Transverse colon (tissue), 4 donors: ENCODE results near the gene MAP4K2. TPM values are rescaled to one million over a fixed set of nuclear protein-coding genes. Genes with fewer than 3 reads are reported as not detected.

Experiments used
- DNase-seq: peaks from one replicate; pipeline ENCODE4 v3.0.0-alpha.2; 2019
- H3K27ac ChIP-seq, 4 donors: fragments of 200-600 bp; sonication (generic); 2 replicates each; pipeline ENCODE4 v1.5.1; 2016 to 2018; ENCODE audit warnings: inconsistent platforms in 4 of 4
- H3K27me3 ChIP-seq: fragments of 200-600 bp; sonication (generic); 2 replicates; pipeline ENCODE4 v1.5.1; 2017; ENCODE audit warnings: inconsistent platforms
- H3K36me3 ChIP-seq, 4 donors: fragments of 200-600 bp; sonication (generic); 2 replicates each; pipeline ENCODE4 v1.5.1; 2017 to 2019; ENCODE audit warnings: inconsistent platforms in 4 of 4
- H3K4me1 ChIP-seq, 4 donors: fragments of 200-600 bp; sonication (generic); 2 replicates each; pipeline ENCODE4 v1.5.1; 2017 to 2020; ENCODE audit warnings: inconsistent platforms in 4 of 4
- H3K4me3 ChIP-seq, 4 donors: fragments of 200-600 bp; sonication (generic); 1 replicate in 1 of 4; 2 replicates in 3 of 4; pipeline versions ENCODE4 v1.5.1 to v1.6.1; 2017 to 2019; ENCODE audit warnings: inconsistent platforms in 4 of 4
- H3K9me3 ChIP-seq, 2 donors: fragments of 200-600 bp; sonication (generic); 2 replicates each; pipeline ENCODE4 v1.5.1; 2017 to 2019; ENCODE audit warnings: inconsistent platforms in 2 of 2
- EP300 ChIP-seq: sonication (generic); formaldehyde crosslinking; IDR thresholded peaks from one replicate; pipeline ENCODE4 v1.6.1; 2017; ENCODE audit warnings: antibody characterized with exemption, low read depth
- POLR2A ChIP-seq: fragments of 450-650 bp; IDR thresholded peaks from one replicate; pipeline ENCODE4 v1.6.1; 2016; ENCODE audit warnings: antibody characterized with exemption, mild to moderate bottlenecking, moderate library complexity
- POLR2AphosphoS5 ChIP-seq, 3 donors: sonication (generic); formaldehyde crosslinking; IDR thresholded peaks; one replicate each; pipeline ENCODE4 v1.6.1; 2016; ENCODE audit warnings: antibody characterized with exemption in 3 of 3
- WGBS, 2 donors: methylation state at CpG; one replicate each; pipeline ENCODE4 v1.1.5; 2018; ENCODE audit warnings: low coverage in 1 of 2; 5-methylcytosine and 5-hydroxymethylcytosine counted together
- in situ Hi-C, 4 donors: fragments of 200-750 bp; cut with MboI; loops; one replicate each; pipeline versions ENCODE4 v1.15.0 to v1.15.1; 2017; ENCODE audit warnings: low sequenced_read_pairs in 3 of 4, low pct_ligation_motif_present in 1 of 4, low pct_unique_long_range_greater_than_20kb in 1 of 4
- intact Hi-C: fragments of 100-400 bp; cut with DNase I; formaldehyde crosslinking; loops from one replicate; pipeline ENCODE4 v1.15.1; 2023; ENCODE audit warnings: low total_unique reads
- total RNA-seq, 4 donors: library from RNA; depleted of rRNA; stranded (reverse); fragments of >200 nt; gene quantifications; one replicate each; pipeline ENCODE4 v1.1.0, GENCODE V29; 2016
- TF ChIP-seq, protein P1 (sequence below), 5 experiments: fragments of 200-600 bp in 3 of 5; fragments of 450-650 bp in 2 of 5; sonication (generic) in 3 of 5; IDR thresholded peaks; 1 replicate in 2 of 5; 2 replicates in 3 of 5; pipeline ENCODE4 v1.5.1; 2016 to 2017; ENCODE audit warnings: antibody characterized with exemption in 5 of 5, inconsistent platforms in 3 of 5, mild to moderate bottlenecking in 2 of 5, moderate library complexity in 1 of 5

MAP4K2 gene
- total RNA-seq, 4 donors from 2014 or later = 10.1 to 369 (median 90.9) TPM

DNA sequence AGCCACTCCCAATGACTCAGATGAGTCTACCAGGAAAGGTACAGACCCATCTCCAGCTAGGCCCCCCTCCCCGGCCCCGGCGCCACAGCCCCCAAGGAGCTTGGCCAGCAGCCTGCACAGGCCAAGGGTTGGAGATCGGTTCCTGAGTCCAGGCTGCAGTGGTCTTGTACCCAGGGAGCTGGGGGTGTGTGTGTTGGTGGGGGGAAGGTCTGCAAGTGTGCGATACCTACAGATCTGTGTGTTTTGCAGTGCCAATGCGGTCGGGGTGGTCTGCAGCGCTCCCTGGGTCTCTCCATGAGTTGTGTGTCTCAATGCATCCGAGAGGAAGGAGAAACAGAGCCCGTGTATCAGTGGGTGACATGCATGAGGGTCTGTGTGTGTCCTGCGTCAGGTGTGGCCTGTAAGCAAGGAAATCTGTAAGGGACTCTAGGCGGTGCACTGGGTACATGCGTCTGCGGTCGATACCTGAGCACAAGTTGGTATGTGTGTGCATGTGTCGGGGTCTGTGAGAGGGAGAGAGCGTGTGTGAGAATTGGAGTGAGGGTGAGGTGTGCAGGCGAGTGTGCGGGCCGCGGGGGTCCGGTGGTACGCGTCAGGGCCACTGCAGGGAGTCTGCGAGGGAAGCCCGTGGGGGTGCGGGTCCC lies 40.8 kb upstream of the MAP4K2 start:
- no peaks in the 10 kb centered on the region for H3K9me3 ChIP-seq
- intact Hi-C loops (no loop called here), in situ Hi-C loops (loop anchor here in 1 of 4 donors (10.0 kb wide), 1 partner anchor 51 kb away; no protein-coding TSS in a partner anchor)
- WGBS, 2 donors = 33% methylated on average over 26 of the region's 27 CpGs; no CpG with 5 or more reads in 1 of the 2 donors
- no peaks in the 10 kb centered on the region for H3K36me3 ChIP-seq
- peaks cover 14 to 36% (median 25%) of the 10 kb centered on the region in 4 donors for H3K4me1 ChIP-seq
- DNase-seq = no peak
- peak overlapping the region; percentile 75 to 90 (median 88) for H3K27ac ChIP-seq
- H3K4me3 ChIP-seq = peak overlapping the region; percentile 16 to 66 (median 54)
- H3K27me3 ChIP-seq = no peaks in the 10 kb centered on the region
- TF ChIP-seq POLR2A (no peak), POLR2AphosphoS5 (IDR thresholded peaks at IDR 0.05) (no peak), EP300 (no peak)
- TF ChIP-seq, protein P1, sequence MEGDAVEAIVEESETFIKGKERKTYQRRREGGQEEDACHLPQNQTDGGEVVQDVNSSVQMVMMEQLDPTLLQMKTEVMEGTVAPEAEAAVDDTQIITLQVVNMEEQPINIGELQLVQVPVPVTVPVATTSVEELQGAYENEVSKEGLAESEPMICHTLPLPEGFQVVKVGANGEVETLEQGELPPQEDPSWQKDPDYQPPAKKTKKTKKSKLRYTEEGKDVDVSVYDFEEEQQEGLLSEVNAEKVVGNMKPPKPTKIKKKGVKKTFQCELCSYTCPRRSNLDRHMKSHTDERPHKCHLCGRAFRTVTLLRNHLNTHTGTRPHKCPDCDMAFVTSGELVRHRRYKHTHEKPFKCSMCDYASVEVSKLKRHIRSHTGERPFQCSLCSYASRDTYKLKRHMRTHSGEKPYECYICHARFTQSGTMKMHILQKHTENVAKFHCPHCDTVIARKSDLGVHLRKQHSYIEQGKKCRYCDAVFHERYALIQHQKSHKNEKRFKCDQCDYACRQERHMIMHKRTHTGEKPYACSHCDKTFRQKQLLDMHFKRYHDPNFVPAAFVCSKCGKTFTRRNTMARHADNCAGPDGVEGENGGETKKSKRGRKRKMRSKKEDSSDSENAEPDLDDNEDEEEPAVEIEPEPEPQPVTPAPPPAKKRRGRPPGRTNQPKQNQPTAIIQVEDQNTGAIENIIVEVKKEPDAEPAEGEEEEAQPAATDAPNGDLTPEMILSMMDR (IDR thresholded peaks at IDR 0.05) = no peak

DNA sequence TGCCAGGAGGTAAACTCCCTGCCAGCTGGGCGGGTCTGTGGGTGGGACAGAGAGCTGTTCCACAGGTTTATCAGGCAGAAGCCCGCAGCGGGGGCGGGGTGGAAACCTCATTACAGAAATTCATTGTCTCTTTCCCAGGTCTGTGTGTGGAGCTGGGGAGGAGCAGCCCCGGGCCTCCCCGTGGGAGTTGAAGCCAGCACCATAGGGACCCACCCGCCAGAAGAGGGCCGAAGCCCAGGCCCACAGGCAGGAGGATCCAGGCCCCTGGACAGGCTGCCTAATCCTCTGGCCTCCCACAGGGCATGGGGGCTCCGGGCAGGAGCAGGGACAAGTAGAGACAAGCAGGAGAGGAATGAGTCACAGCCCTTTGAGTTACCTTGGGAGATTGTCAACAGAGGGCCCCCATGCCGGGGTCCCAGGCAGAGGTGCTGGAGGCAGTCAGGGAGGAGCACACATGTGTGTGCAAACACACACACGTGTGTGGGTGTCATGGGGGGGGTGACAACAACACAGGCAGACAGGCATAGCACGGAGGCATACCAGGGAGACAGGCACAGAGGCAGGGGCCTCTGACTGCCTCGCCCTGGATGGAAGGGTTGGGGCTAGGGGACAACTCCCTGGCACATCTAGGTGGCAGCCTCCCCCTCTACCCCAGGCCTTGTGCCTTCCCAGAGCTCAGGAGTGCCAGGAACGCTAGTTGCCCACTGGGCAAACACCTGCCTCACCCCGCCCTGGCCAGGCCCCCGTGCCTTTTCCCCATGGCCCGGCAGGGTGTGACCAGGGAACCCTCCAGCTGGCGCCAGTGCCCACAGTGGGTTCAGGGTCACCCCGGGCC lies 40.1 kb upstream of the MAP4K2 start:
- intact Hi-C loops (no loop called here), in situ Hi-C loops (loop anchor here in 1 of 4 donors (10.0 kb wide), 1 partner anchor 52 kb away; no protein-coding TSS in a partner anchor)
- Histone ChIP-seq H3K36me3 (no peaks in the 10 kb centered on the region), H3K4me3 (peak overlapping the region in 3 of 4 donors; percentile 44 to 66 (median 64)), H3K9me3 (no peaks in the 10 kb centered on the region), H3K27me3 (no peaks in the 10 kb centered on the region), H3K27ac (peak overlapping the region; percentile 75 to 90 (median 88)), H3K4me1 (peaks cover 8 to 28% (median 18%) of the 10 kb centered on the region in 4 donors)
- TF ChIP-seq POLR2AphosphoS5 (IDR thresholded peaks at IDR 0.05) = peak in 2 of 3 donors; percentile 48 to 64
- TF ChIP-seq POLR2A = peak; percentile 28
- TF ChIP-seq, protein P1 (IDR thresholded peaks at IDR 0.05) = no peak
- TF ChIP-seq EP300 = peak; percentile 20
- peak; percentile 87 for DNase-seq
- 30 to 57% methylated on average over 2 to 16 of the region's 19 CpGs for WGBS, 2 donors

DNA sequence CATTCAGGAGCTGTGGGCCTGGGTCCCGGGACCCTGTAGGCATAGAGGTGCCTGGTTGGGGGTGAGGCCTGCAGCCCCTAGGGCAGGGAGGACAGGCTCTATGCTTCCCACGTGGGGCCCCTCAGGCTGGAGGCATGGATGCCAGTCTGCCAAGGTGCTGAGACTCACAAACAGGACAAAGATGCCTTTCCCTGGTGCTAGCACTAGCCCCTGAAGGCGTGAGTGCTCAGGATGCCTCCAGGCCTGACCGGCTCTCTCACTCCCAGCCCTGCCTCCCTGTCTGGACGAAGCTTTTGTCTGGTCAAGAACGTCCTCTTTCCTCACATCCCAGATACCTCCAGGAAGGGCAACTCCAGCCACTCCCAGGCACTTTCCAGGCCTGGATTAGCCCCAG lies 39.3 kb upstream of the MAP4K2 start:
- TF ChIP-seq POLR2A (no peak), POLR2AphosphoS5 (IDR thresholded peaks at IDR 0.05) (no peak), EP300 (no peak)
- peak overlapping the region; percentile 75 to 90 (median 88) for H3K27ac ChIP-seq
- no peaks in the 10 kb centered on the region for H3K9me3 ChIP-seq
- no peak overlapping the region for H3K4me3 ChIP-seq
- 71% methylated on average over 5 of the region's 6 CpGs; no CpG with 5 or more reads in 1 of the 2 donors for WGBS, 2 donors
- in situ Hi-C loops (loop anchor here in 1 of 4 donors (10.0 kb wide), 1 partner anchor 52 kb away; no protein-coding TSS in a partner anchor), intact Hi-C loops (no loop called here)
- H3K36me3 ChIP-seq = no peaks in the 10 kb centered on the region
- DNase-seq = no peak
- peaks cover 2 to 21% (median 11%) of the 10 kb centered on the region in 4 donors for H3K4me1 ChIP-seq
- H3K27me3 ChIP-seq = no peaks in the 10 kb centered on the region

DNA sequence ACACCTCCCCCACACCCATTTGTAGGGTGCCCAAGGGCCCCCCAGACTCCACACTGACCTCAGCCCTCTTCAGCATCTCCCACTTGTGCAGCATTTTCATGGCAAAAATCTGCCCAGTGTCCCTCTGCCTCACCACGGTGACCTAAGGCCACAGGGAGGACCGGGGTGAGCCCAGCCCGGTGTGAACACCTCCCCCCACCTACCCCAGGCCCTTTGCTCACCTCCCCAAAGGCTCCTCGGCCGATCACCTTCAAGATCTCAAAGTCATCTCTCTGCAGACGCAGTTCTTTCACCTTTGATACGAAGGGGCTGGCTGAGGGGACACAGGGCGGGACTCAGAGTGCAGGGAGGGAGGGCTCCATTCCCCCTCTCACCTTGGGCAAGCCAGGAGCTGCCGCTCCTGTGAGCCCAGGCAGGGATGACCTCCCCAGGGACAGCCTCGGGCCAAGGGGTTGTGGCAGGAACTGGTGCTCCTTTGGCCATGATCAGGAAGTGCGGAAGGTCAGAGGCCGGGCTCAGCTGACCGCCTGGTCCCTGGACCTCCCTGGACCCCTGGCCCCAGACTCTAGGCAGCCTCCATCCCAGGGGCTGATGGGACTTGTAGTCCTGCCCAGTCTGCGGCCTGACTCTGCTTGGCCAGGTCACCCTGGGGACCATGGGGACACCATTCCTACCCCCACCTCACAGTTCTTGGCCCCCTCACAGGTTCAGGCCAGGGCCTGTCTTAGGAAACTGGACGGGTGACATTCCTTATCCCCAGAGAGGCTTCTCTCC lies 38.8 kb upstream of the MAP4K2 start:
- Histone ChIP-seq H3K27me3 (no peaks in the 10 kb centered on the region), H3K4me1 (peaks cover 0 to 16% (median 8%) of the 10 kb centered on the region in 4 donors), H3K4me3 (no peak overlapping the region), H3K27ac (peak overlapping the region in 3 of 4 donors; percentile 75 to 90 (median 89)), H3K36me3 (no peaks in the 10 kb centered on the region), H3K9me3 (no peaks in the 10 kb centered on the region)
- intact Hi-C loops = no loop called here
- in situ Hi-C loops = loop anchor here in 1 of 4 donors (10.0 kb wide), 1 partner anchor 53 kb away; no protein-coding TSS in a partner anchor
- TF ChIP-seq POLR2AphosphoS5 (IDR thresholded peaks at IDR 0.05) (no peak), EP300 (no peak), POLR2A (no peak)
- TF ChIP-seq, protein P1 (IDR thresholded peaks at IDR 0.05) = no peak
- no peak for DNase-seq
- 89% methylated on average over 12 of the region's 15 CpGs; no CpG with 5 or more reads in 1 of the 2 donors for WGBS, 2 donors
